Body of pancreas (tissue), 2 donors: Measurements from ENCODE around the gene MINDY2. TPM values are rescaled to one million over a fixed set of nuclear protein-coding genes. Genes with fewer than 3 reads are reported as not detected.

Source experiments
- small RNA-seq: library from RNA; depleted of rRNA; stranded (forward); fragments of <200 nt; gene quantifications from one replicate; pipeline ENCODE3, GENCODE V24; 2016
- total RNA-seq, 2 donors: library from RNA; depleted of rRNA; stranded (reverse); fragments of >200 nt; gene quantifications; one replicate each; pipeline ENCODE4 v1.1.0, GENCODE V29; 2016

Gene MINDY2
- total RNA-seq, 2 donors from 2014 or later, result 8.9 to 11.9 TPM

Small RNAs within 50 kb of the gene (small RNA-seq; reads per million reads assigned to genes)
- gene RF00012, result not detected
- not detected for gene ZNF444P1

Other genes with a start within 250 kb of the MINDY2 start
- 10 to 100 TPM; 29.1 to 35.6 TPM for gene ADAM10, start 21.6 kb upstream of the MINDY2 start, total RNA-seq
- 10 to 100 TPM; 56.0 to 95.3 TPM for gene SLTM, start 162.4 kb downstream of the MINDY2 start, total RNA-seq
- 10 to 100 TPM in 1 of 2 donors, 1 to 10 TPM in 1; 6.9 to 22.8 TPM for gene RNF111, start 216.4 kb downstream of the MINDY2 start, total RNA-seq